Stromal cell of bone marrow (primary cell): ENCODE data around the gene TSC1.
"Not testable (repeated sequence)": the region's sequence is repeated elsewhere in the genome, so short reads cannot be mapped to it uniquely, and the experiment has no call there.

Experiments used
- DNase-seq: peaks from one replicate; pipeline ENCODE4 v3.0.0-alpha.2; 2012; ENCODE audit warnings: low read depth

The TSC1 gene

GRCh38 chr9:132976571-132976970, 32.2 kb upstream of the TSC1 start:
- DNase-seq, result no peak

GRCh38 chr9:132975961-132976360, 31.5 kb upstream of the TSC1 start:
- DNase-seq, result no peak

GRCh38 chr9:132973713-132974112, 29.3 kb upstream of the TSC1 start:
- DNase-seq, result no peak

GRCh38 chr9:132973166-132973565, 28.8 kb upstream of the TSC1 start:
- no peak for DNase-seq

- DNase-seq, result no peak
These were observed 26.1 kb upstream of the TSC1 start for GRCh38 chr9:132970324-132971062.

- no peak for DNase-seq
These were observed 25.4 kb upstream of the TSC1 start for GRCh38 chr9:132969783-132970182.

- not testable (repeated sequence) for DNase-seq
These were observed 23.5 kb upstream of the TSC1 start for GRCh38 chr9:132967908-132968307.

GRCh38 chr9:132965478-132965877, 21.1 kb upstream of the TSC1 start:
- no peak for DNase-seq

- DNase-seq, result no peak
These were observed 16.6 kb upstream of the TSC1 start for GRCh38 chr9:132961002-132961401.

GRCh38 chr9:132957805-132958204, 13.4 kb upstream of the TSC1 start:
- no peak for DNase-seq

GRCh38 chr9:132955768-132956167, 11.4 kb upstream of the TSC1 start:
- no peak for DNase-seq

- DNase-seq, result no peak
These were observed 10.7 kb upstream of the TSC1 start for GRCh38 chr9:132955123-132955522.

- DNase-seq, result no peak
These were observed 5.3 kb upstream of the TSC1 start for GRCh38 chr9:132949709-132950108.

GRCh38 chr9:132948482-132949050, 4.2 kb upstream of the TSC1 start:
- no peak for DNase-seq

GRCh38 chr9:132947756-132948155, 3.3 kb upstream of the TSC1 start:
- DNase-seq, result no peak

- DNase-seq, result no peak
These were observed 2.3 kb upstream of the TSC1 start for GRCh38 chr9:132946631-132947295.

GRCh38 chr9:132946211-132946610, 1.8 kb upstream of the TSC1 start:
- DNase-seq, result no peak

GRCh38 chr9:132945186-132946130, 1.0 kb upstream of the TSC1 start:
- DNase-seq, result no peak

GRCh38 chr9:132943651-132944293, 644 bp downstream of the TSC1 start:
- no peak for DNase-seq

- DNase-seq, result no peak
These were observed 1.8 kb downstream of the TSC1 start for GRCh38 chr9:132942541-132943182.

GRCh38 chr9:132939169-132939568, 5.2 kb downstream of the TSC1 start:
- no peak for DNase-seq
